ENCODE measurements around the gene TMEM132C. TPM values are rescaled to one million over a fixed set of nuclear protein-coding genes. Genes with fewer than 3 reads are reported as not detected.
"Not testable (repeated sequence)": the region's sequence is repeated elsewhere in the genome, so short reads cannot be mapped to it uniquely, and the experiment has no call there.

Gene TMEM132C
- total RNA-seq, 2 donors from 2014 or later = 11.1 to 12.8 TPM

GRCh38 chr12:128573907-128574306, 306.9 kb downstream of the TMEM132C start:
- ATAC-seq = peak in 1 of 2 donors; percentile 82
- intact Hi-C loops (cut with DNase I) = no loop called here
- no peak for DNase-seq

DNA sequence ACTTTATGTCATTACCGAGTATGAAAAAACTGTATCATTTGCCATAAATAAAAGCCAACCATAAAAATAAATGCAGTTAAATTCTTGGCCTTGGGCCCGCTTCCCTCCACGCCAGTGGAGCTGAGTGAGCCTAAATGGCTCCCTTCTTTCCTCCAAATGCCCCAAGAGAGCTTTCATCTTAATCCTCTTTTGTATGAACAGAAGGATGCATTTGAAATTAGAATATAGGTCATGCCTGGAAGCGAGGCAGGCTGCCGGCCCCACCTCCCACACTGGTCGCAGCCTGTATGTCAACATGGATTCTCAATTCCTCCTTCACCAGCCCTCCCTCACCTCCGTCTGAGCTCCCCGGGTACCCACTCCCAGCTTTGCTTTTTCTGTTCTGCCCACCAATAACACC, 311.1 kb downstream of the TMEM132C start:
- DNase-seq = no peak
- ATAC-seq = no peak
- intact Hi-C loops (cut with DNase I) = no loop called here

- intact Hi-C loops (cut with DNase I) = no loop called here
- ATAC-seq = no peak
These were observed 314.4 kb downstream of the TMEM132C start for GRCh38 chr12:128581321-128581761.

GRCh38 chr12:128583453-128583852, 316.5 kb downstream of the TMEM132C start:
- DNase-seq (no peak), ATAC-seq (no peak)
- intact Hi-C loops (cut with DNase I) = no loop called here

More at GRCh38 chr12:128581321-128581761, 314.4 kb downstream of the TMEM132C start:
- no peak for DNase-seq

DNA sequence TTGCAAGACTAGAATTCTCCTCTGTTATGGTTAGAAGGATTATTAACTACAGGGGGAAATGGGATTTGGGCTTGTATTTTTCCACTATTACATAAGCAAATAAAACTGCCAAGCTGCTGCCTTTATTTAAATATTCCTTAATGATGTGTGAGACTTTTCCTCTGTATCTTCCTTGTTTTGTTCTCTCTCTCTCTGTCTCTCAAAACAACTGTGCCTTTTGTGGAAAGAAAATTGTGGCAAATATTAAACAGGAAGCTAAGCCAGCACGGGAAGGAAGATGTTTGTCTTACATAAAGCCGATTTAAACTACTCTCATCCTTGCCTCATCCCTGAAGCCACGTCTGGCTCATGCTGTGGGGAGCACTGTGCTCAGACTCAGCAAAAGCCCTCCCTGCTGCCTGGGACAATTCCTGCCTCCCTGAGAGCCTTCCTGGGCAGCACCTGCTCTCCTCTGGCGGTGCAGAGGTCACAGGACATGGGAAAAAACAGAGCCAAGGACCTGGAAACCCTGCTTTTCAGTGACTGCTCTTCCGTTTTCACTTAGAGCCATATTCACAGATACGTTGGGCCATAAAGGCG, 319.6 kb downstream of the TMEM132C start:
- DNase-seq = no peak
- intact Hi-C loops (cut with DNase I) = no loop called here
- ATAC-seq = no peak

GRCh38 chr12:128587918-128588317, 320.9 kb downstream of the TMEM132C start:
- ATAC-seq = no peak
- intact Hi-C loops (cut with DNase I) = no loop called here
- DNase-seq = no peak

- no peak for ATAC-seq
- intact Hi-C loops (cut with DNase I) = no loop called here
- DNase-seq = no peak
These were observed 325.3 kb downstream of the TMEM132C start for GRCh38 chr12:128592220-128592744.

- intact Hi-C loops (cut with DNase I) = no loop called here
- DNase-seq (no peak), ATAC-seq (no peak)
These were observed 327.6 kb downstream of the TMEM132C start for GRCh38 chr12:128594521-128594920.

DNA sequence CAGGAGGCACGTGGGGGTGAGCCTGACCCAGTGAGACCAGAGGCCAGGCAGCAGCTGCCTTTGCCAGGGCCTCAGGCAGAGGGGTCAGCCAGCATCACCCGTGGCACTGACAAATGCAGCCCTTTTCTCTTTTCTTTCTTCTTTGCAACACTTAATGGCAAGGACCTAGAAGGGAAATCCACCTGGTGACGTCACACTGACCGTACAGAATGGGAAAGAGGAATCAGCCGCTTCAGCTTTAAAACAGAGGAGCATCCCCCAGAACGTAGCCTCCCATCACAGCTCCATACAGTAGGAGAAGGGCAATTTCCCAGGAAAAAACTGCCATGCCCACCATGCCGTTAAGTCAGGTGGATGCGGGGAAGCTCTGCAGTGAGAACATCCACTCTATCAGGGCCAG, 328.6 kb downstream of the TMEM132C start:
- ATAC-seq (no peak), DNase-seq (no peak)
- intact Hi-C loops (cut with DNase I) = no loop called here

DNA sequence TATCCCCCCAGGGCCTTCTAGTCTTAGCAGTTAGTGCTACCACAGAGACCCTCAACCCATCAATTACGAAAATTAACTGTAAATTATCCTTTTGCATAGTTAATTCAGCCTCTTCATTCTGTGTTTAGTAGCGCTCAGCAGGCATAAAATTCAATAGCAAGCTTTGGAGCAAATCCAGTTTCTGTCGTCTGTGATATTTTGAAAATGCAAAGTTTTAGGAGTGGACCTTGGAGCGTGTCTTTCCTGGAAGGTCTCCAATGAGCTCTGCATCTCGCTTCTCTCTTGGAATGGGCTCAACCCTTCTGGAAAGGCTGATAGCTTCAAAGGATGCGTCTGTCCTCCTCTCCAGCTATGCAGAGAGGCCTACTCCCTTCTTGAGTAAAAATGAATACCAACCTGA, 333.9 kb downstream of the TMEM132C start:
- DNase-seq (no peak), ATAC-seq (no peak)
- intact Hi-C loops (cut with DNase I) = no loop called here

DNA sequence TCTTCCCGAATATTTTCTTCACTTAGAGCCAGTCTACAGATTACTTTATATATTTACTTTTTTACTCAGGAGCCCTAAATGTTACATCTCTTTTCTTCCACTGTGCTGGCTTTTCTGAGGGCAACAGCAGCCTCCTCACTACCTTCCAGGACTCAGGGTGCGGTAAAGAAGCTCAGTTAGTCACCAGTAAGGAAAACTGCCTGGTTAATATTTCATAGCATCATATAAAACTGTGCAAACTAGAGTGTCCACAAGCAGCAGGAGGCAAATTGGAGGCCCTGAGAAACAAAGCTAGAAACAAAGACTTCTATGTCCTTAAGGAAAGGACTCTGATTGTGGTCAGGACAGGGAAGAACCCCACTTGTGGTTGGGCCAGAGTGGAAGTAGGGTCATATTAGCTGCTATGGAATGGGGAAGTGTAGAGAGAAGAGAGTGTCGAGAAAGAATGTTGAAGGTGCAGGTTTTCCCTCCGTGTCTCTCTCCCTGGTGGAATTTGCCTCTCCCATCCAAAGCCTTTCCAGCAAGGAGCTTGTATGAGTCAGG, 336.7 kb downstream of the TMEM132C start:
- intact Hi-C loops (cut with DNase I) = no loop called here
- ATAC-seq (no peak), DNase-seq (no peak)

GRCh38 chr12:128604219-128604618, 337.2 kb downstream of the TMEM132C start:
- DNase-seq; ATAC-seq; intact Hi-C loops (cut with DNase I): not testable (repeated sequence)

DNA sequence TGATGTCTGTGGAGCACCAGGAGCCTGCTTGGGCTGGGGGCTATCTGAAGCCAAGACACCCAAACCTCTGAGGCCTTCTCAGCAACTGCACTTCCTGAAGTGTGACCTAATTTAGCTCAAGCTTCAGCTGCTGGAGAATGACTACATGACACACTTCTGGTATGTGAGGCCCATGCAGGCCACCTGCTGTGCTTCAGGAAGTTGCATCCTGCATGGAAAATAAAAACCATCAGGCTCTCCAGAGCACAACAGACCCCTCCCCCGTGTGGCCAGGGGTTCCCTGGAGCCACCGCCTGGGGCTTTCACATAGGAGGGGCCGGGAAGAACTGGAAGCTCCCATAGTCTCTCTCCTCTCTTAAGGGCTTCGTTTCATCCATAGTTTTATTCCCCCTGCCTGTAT, 339.1 kb downstream of the TMEM132C start:
- intact Hi-C loops (cut with DNase I) = no loop called here
- ATAC-seq (no peak), DNase-seq (no peak)

DNA sequence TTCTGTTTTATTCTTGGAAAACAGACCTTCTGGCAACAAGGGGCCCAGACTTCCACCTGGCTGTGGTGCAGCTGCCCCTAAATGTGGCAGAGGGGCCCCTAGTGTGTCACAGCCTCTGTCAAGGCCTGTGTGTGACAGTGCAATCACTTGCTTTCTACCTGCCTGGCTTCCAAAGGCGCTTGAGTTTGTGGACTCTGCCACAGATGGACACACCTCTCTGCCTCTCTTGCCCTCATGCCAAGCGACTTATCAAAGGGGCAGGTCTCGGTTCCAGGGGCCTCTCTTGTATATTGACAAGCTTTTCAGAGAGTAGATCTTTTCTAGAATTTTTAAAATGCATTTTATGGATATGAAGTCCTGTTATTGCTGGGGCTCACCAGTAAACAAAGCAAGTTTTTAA, 339.6 kb downstream of the TMEM132C start:
- intact Hi-C loops (cut with DNase I) = no loop called here
- no peak for ATAC-seq
- DNase-seq = no peak

DNA sequence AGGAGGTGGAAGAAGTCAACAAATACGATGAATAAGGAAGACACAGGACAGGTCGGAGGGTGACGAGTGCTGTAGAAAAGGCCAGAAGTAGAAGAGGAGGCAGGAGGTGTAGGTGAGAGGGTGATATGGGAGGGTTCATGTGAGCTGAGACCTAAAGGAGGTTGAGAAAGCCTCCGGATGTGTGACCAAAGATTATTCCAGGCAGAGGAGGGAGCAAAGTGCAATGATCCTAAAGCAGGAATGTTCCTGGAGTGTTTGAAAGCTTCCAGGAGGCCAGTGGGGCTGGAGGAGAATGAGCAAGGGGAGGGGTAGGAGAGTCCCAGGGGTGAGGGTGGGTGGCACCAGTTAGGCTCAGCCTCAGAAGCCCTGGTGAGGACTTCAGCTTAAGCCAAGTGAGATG, 340.0 kb downstream of the TMEM132C start:
- ATAC-seq (no peak), DNase-seq (no peak)
- intact Hi-C loops (cut with DNase I) = no loop called here

GRCh38 chr12:128607641-128608040, 340.7 kb downstream of the TMEM132C start:
- ATAC-seq = no peak
- intact Hi-C loops (cut with DNase I) = no loop called here
- DNase-seq = no peak

- intact Hi-C loops (cut with DNase I) = no loop called here
- no peak for ATAC-seq
- no peak for DNase-seq
These were observed 342.9 kb downstream of the TMEM132C start for GRCh38 chr12:128609861-128610260.

- intact Hi-C loops (cut with DNase I) = no loop called here
- no peak for ATAC-seq
- no peak for DNase-seq
These were observed 344.8 kb downstream of the TMEM132C start for GRCh38 chr12:128611736-128612135.

DNA sequence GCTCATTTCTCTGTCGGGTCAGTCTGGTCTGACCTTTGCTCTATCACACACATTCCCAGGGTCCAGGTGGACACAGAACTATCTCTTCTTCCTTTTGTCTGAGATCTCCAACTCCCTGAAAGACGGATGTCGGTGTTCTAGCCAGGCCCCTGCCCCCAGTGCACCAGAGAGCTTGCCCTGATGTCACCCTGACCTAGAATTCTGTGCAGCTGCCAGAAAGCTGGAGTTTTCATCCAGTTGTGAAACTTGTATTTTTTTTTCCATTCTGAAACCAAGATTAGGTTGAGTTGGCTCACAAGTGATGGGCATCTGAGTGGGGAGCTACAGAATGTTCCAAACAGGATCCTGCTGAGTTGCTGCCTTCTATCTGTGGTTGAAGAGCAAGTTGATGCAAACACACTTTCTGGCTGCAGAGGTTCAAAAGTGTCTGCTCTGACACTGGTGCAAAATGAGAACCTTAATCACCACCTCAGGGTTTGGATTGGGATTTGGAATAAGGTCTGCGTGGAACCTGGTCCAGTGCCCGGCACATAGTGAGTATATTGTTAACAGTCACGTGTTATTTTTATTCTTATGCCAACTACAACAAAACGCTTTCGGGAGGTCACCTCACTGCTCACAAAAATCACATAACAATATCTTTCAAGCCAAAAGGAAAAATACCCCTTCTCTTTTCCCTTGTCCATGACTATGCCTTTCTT, 345.3 kb downstream of the TMEM132C start:
- peak; percentile 59 for DNase-seq
- peak; percentile 31 to 70 for ATAC-seq

DNA sequence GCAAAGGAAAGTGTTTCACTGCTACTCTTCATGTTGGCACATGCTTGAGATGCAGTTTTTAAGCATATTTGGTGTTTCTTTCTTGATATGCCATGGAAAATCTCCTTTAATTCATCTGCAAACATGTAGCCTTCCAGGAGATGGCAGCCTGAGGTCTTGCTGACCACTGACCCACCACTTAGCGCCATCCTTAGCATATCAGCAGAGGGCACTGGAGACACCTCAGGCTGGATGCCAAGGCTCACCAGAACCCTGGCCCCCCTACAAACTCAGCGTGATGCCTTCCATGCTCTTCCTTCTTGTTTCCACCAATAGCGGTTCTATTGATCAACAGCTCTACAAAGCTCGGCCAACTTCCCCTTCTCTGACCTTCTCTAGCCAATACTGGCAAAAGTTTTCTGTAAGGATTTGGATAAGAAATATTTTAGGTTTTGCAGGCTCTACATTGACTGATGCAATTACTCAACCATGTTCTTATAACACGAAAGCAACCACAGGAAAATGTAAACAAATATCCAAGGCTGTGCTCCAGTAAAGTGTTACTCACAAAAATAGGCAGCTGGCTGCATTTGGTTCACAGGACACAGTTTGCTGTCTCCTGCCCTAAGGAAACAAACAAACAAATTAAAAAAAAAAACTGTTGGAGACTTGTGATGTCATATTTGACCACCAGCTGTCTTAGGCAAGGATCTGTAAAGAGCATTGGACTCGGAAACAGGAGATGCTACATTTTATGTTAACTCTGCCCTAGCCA, 347.0 kb downstream of the TMEM132C start:
- DNase-seq (no peak), ATAC-seq (no peak)
- intact Hi-C loops (cut with DNase I) = no loop called here

More for the DNA sequence above, 345.3 kb downstream of the TMEM132C start:
- intact Hi-C loops (cut with DNase I) = no loop called here
